GM12878 (cell line): Measurements from ENCODE around the gene POR. TPM values are rescaled to one million over a fixed set of nuclear protein-coding genes. Genes with fewer than 3 reads are reported as not detected.

Source experiments
- ATAC-seq: fragments of 200-7000 bp; cut with Tn5 transposase; 3 replicates; pipeline ENCODE4 v1.9.1; 2020; ENCODE audit warnings: mild to moderate bottlenecking, moderate library complexity
- BruUV-seq: library from RNA; stranded (reverse); fragments of 400-500 nt; replicated peaks from 2 replicates; lab custom pipeline; 2021; lab: Mats Ljungman, UMichigan
- CTCF ChIA-PET: fragments of 300-600 bp; sonication (Branson Sonifier 250); formaldehyde crosslinking; extraction: SDS; loops from one replicate; lab custom pipeline; 2021; ENCODE audit warnings: inconsistent platforms; lab: Yijun Ruan, JAX
- POLR2A ChIA-PET: fragments of 350-600 bp; formaldehyde crosslinking; extraction: SDS; loops from one replicate; lab custom pipeline; 2021; ENCODE audit warnings: inconsistent platforms; lab: Charles Lee
- RAD21 ChIA-PET: fragments of 300-600 bp; sonication (Branson Sonifier 250); formaldehyde crosslinking; loops from one replicate; lab custom pipeline; 2023; ENCODE audit warnings: antibody characterized with exemption; ENCODE audit not compliant: unreplicated experiment; lab: Charles Lee
- SMC1A ChIA-PET: fragments of 300-600 bp; sonication (Branson Sonifier 250); formaldehyde crosslinking; loops from one replicate; lab custom pipeline; 2023; ENCODE audit not compliant: unreplicated experiment, uncharacterized antibody; lab: Charles Lee
- DNase-seq: peaks from one replicate; pipeline ENCODE4 v3.0.0-alpha.2; 2011; ENCODE audit warnings: low read depth, low spot score
- FAIRE-seq: peaks from 3 replicates; lab custom pipeline; 2011; peaks lifted over from hg19 to GRCh38; lab: Jason Lieb, UNC
- H2AFZ ChIP-seq: 2 replicates; pipeline ENCODE4 v1.6.0; 2011; ENCODE audit warnings: low read depth, low read length, control low read depth; ENCODE audit not compliant: control insufficient read depth
- H3K27ac ChIP-seq: 2 replicates; pipeline ENCODE4 v1.5.1; 2011; ENCODE audit warnings: control low read depth; ENCODE audit not compliant: control insufficient read depth, insufficient read depth
- H3K27me3 ChIP-seq, 2 experiments: replicated peaks in 1 of 2; 2 replicates each; pipeline versions ENCODE4 v1.6.0 to v1.6.1; 2011; ENCODE audit warnings: low read length in 1 of 2; ENCODE audit not compliant: control insufficient read depth in 2 of 2, insufficient read depth in 2 of 2
- H3K36me3 ChIP-seq, 2 experiments: 2 replicates each; pipeline ENCODE4 v1.5.1; 2011; ENCODE audit warnings: low read length in 1 of 2; ENCODE audit not compliant: control insufficient read depth in 2 of 2, insufficient read depth in 2 of 2
- H3K4me1 ChIP-seq: 2 replicates; pipeline ENCODE4 v1.6.1; 2011; ENCODE audit warnings: mild to moderate bottlenecking, low read length, moderate library complexity, mixed read lengths; ENCODE audit not compliant: control insufficient read depth, insufficient read depth
- H3K4me2 ChIP-seq: 2 replicates; pipeline ENCODE4 v1.6.0; 2011; ENCODE audit warnings: control low read depth; ENCODE audit not compliant: control insufficient read depth, insufficient read depth
- H3K4me3 ChIP-seq: fragments of 200-600 bp; sonication (generic); 2 replicates; pipeline ENCODE4 v1.5.1; 2016
- H3K79me2 ChIP-seq: 2 replicates; pipeline ENCODE4 v1.6.0; 2011; ENCODE audit warnings: low read length; ENCODE audit not compliant: control insufficient read depth, insufficient read depth
- H3K9ac ChIP-seq: 2 replicates; pipeline ENCODE4 v1.8.0; 2011; ENCODE audit warnings: low read length, control low read depth, mixed read lengths; ENCODE audit not compliant: control insufficient read depth, insufficient read depth
- H3K9me3 ChIP-seq: replicated peaks from 3 replicates; pipeline ENCODE4 v1.5.1; 2011; ENCODE audit warnings: mild to moderate bottlenecking, low read length; ENCODE audit not compliant: control insufficient read depth, insufficient read depth
- H4K20me1 ChIP-seq: 2 replicates; pipeline ENCODE4 v1.6.0; 2011; ENCODE audit not compliant: control insufficient read depth, insufficient read depth
- RB1 ChIP-seq: fragments of 450-650 bp; formaldehyde crosslinking; IDR thresholded peaks from 2 replicates; pipeline ENCODE4 v1.6.1; 2017; ENCODE audit warnings: mild to moderate bottlenecking, borderline replicate concordance
- WGBS: methylation state at CpG from one replicate; pipeline ENCODE4 v1.1.6; 2016; ENCODE audit warnings: low lambda C conversion rate; ENCODE audit not compliant: insufficient replicate concordance, insufficient coverage; ENCODE audit errors: missing lambda C conversion rate; 5-methylcytosine and 5-hydroxymethylcytosine counted together
- in situ Hi-C: fragments of 300-500 bp; cut with MboI; formaldehyde crosslinking; loops from 9 replicates; pipeline ENCODE4 v1.14.3; 2018; ENCODE audit warnings: mixed read lengths
- intact Hi-C: fragments of 100-400 bp; cut with micrococcal nuclease; formaldehyde crosslinking; loops from one replicate; pipeline ENCODE4 v1.14.2; 2022; ENCODE audit not compliant: unreplicated experiment
- polyA plus RNA-seq, 11 experiments: library from polyadenylated mRNA; depleted of rRNA in 4 of 11; unstranded in 6 of 11; stranded (reverse) in 5 of 11; fragments of >200 nt; fragmentation: Nextera tagmentation in 4 of 11; fragmentation: Illumina TruSeq in 1 of 11; extraction: Ambion mirVana in 4 of 11; extraction: Trizol in 1 of 11; gene quantifications; 1 replicate in 1 of 11; 2 replicates in 10 of 11; pipeline versions ENCODE4 v1.2.1 to v1.2.3, GENCODE V29; 2011 to 2016; ENCODE audit warnings: inconsistent platforms in 2 of 11, missing spikeins in 2 of 11, low read depth in 1 of 11
- total RNA-seq, 4 experiments: library from RNA; depleted of rRNA in 3 of 4; stranded (reverse); fragments of >200 nt in 3 of 4; fragmentation: Illumina TruSeq in 1 of 4; extraction: Trizol in 1 of 4; gene quantifications; 2 replicates each; pipeline versions ENCODE4 v1.2.1 to v1.2.3, GENCODE V29; 2013 to 2021
- TF ChIP-seq, protein P1 (sequence below): fragments of 450-650 bp; IDR thresholded peaks from 2 replicates; pipeline ENCODE4 v1.6.1; 2017; ENCODE audit warnings: antibody characterized with exemption, mild to moderate bottlenecking, moderate library complexity

Gene POR
- total and polyA plus RNA-seq, 10 of the 15 experiments (the other 5 are each of a cell fraction or from before 2014, with no cell fraction given): 2.2 to 75.8 (median 35.9) TPM

DNA sequence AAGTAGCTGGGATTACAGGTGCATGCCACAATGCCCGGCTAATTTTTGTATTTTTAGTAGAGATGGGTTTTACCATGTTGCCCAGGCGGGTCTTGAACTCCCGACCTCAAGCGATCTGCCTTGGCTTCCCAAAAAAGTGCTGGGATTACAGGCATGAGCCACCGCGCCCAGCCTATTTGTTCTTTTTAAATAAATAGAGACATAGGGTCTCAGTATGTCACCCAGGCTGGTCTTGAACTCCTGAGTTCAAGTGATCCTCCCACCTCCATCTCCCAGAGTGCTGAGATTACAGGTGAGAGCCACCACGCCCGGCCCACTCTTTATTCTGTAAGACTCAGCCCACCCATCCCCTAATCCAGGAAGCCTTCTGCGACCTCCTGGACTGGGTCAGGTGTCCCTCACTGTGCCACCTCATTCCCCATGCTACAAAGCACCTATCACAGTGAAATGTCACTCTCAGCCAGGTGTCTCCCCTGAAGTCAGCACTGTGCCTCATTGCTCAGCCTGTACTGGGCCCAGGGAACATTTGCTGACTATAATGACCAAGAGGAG, 76.7 kb downstream of the POR start:
- no peak overlapping the region for H3K9ac ChIP-seq
- no peak overlapping the region for H3K27ac ChIP-seq
- H3K4me1 ChIP-seq: peaks cover 3% of the 10 kb centered on the region
- ChIA-PET CTCF (no interaction called here), SMC1A (no interaction called here), POLR2A (no interaction called here), RAD21 (interaction anchor here (1.4 to 3.4 kb wide), 2 partner anchors 29 to 76 kb away, joined by 4 to 14 read pairs; no protein-coding TSS in a partner anchor)
- TF ChIP-seq RB1: no peak
- TF ChIP-seq, protein P1, sequence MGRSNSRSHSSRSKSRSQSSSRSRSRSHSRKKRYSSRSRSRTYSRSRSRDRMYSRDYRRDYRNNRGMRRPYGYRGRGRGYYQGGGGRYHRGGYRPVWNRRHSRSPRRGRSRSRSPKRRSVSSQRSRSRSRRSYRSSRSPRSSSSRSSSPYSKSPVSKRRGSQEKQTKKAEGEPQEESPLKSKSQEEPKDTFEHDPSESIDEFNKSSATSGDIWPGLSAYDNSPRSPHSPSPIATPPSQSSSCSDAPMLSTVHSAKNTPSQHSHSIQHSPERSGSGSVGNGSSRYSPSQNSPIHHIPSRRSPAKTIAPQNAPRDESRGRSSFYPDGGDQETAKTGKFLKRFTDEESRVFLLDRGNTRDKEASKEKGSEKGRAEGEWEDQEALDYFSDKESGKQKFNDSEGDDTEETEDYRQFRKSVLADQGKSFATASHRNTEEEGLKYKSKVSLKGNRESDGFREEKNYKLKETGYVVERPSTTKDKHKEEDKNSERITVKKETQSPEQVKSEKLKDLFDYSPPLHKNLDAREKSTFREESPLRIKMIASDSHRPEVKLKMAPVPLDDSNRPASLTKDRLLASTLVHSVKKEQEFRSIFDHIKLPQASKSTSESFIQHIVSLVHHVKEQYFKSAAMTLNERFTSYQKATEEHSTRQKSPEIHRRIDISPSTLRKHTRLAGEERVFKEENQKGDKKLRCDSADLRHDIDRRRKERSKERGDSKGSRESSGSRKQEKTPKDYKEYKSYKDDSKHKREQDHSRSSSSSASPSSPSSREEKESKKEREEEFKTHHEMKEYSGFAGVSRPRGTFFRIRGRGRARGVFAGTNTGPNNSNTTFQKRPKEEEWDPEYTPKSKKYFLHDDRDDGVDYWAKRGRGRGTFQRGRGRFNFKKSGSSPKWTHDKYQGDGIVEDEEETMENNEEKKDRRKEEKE: no peak
- no peak overlapping the region for H2AFZ ChIP-seq
- in situ Hi-C loops (no loop called here), intact Hi-C loops (no loop called here)
- H3K9me3 ChIP-seq: no peaks in the 10 kb centered on the region
- 97% methylated on average over 9 of the region's 9 CpGs for WGBS
- H3K27me3 ChIP-seq: no peaks in the 10 kb centered on the region
- BruUV-seq: no TSS peak
- ATAC-seq (no peak), DNase-seq (no peak), FAIRE-seq (no peak)
- no peak overlapping the region for H3K4me2 ChIP-seq
- no peak overlapping the region for H3K4me3 ChIP-seq
- H3K36me3 ChIP-seq: peaks cover 0 to 3% of the 10 kb centered on the region in 2 experiments; a peak in 1 of 4 replicates
- H3K79me2 ChIP-seq: no peaks in the 10 kb centered on the region
- H4K20me1 ChIP-seq: no peaks in the 10 kb centered on the region
